Endothelial cell of umbilical vein (primary cell): Measurements from ENCODE around the gene ARHGAP15. TPM values are rescaled to one million over a fixed set of nuclear protein-coding genes. Genes with fewer than 3 reads are reported as not detected.
"Not testable (repeated sequence)": the region's sequence is repeated elsewhere in the genome, so short reads cannot be mapped to it uniquely, and the experiment has no call there.

Experiments
- BruUV-seq: library from RNA; stranded (reverse); fragments of 400-500 nt; replicated peaks from 2 replicates; lab custom pipeline; 2021; lab: Mats Ljungman, UMichigan
- CTCF ChIA-PET: fragments of 300-600, 350-600 bp; sonication (Branson Sonifier 250); formaldehyde crosslinking; loops from one replicate; lab custom pipeline; 2021; ENCODE audit warnings: antibody characterized with exemption, inconsistent platforms; lab: Charles Lee
- POLR2A ChIA-PET: fragments of 300-600, 350-600 bp; sonication (Branson Sonifier 250); formaldehyde crosslinking; loops from one replicate; lab custom pipeline; 2021; ENCODE audit warnings: antibody characterized with exemption, inconsistent platforms; lab: Charles Lee
- DNase-seq: peaks from one replicate; pipeline ENCODE4 v3.0.0-alpha.2; 2011; ENCODE audit warnings: low read depth, low spot score
- FAIRE-seq: peaks from 2 replicates; lab custom pipeline; 2011; peaks lifted over from hg19 to GRCh38; lab: Jason Lieb, UNC
- H2AFZ ChIP-seq: 2 replicates; pipeline ENCODE4 v1.6.0; 2012; ENCODE audit warnings: low read depth, low read length, control low read depth, inconsistent platforms
- H3K27ac ChIP-seq: 2 replicates; pipeline ENCODE4 v1.5.1; 2011; ENCODE audit warnings: low read depth, mild to moderate bottlenecking, control low read depth, low read length, moderate library complexity; ENCODE audit not compliant: insufficient read depth
- H3K27me3 ChIP-seq, 2 experiments: 2 replicates each; pipeline versions ENCODE4 v1.6.0 to v1.6.1; 2011; ENCODE audit warnings: low read length in 2 of 2, mixed read lengths in 1 of 2; ENCODE audit not compliant: control insufficient read depth in 2 of 2, insufficient read depth in 2 of 2
- H3K36me3 ChIP-seq, 2 experiments: 2 replicates in 1 of 2; 3 replicates in 1 of 2; pipeline ENCODE4 v1.5.1; 2011; ENCODE audit warnings: low read length in 2 of 2, mild to moderate bottlenecking in 1 of 2, moderate library complexity in 1 of 2; ENCODE audit not compliant: control insufficient read depth in 2 of 2, insufficient read depth in 2 of 2; ENCODE audit errors: extremely low read depth in 1 of 2
- H3K4me1 ChIP-seq: 3 replicates; pipeline ENCODE4 v1.5.1; 2011; ENCODE audit warnings: mild to moderate bottlenecking, low read length; ENCODE audit not compliant: control insufficient read depth, insufficient read depth; ENCODE audit errors: extremely low read depth
- H3K4me2 ChIP-seq: 2 replicates; pipeline ENCODE4 v1.6.1; 2011; ENCODE audit warnings: low read length, control low read depth, mixed read lengths; ENCODE audit not compliant: insufficient read depth
- H3K4me3 ChIP-seq, 3 experiments: fragments of 200-600 bp in 1 of 3; sonication (generic), shearing (Covaris generic) in 1 of 3; replicated peaks in 1 of 3; 2 replicates each; pipeline ENCODE4 v1.5.1; 2011 to 2016; ENCODE audit warnings: control low read depth in 3 of 3, low read length in 3 of 3, mild to moderate bottlenecking in 2 of 3, inconsistent platforms in 1 of 3, low read depth in 1 of 3, moderate library complexity in 1 of 3; ENCODE audit not compliant: insufficient read depth in 1 of 3
- H3K79me2 ChIP-seq: 2 replicates; pipeline ENCODE4 v1.6.0; 2012; ENCODE audit warnings: low read length, inconsistent platforms; ENCODE audit not compliant: control insufficient read depth, insufficient read depth
- H3K9ac ChIP-seq: replicated peaks from 2 replicates; pipeline ENCODE3; 2011; ENCODE audit warnings: low read length, control low read depth; ENCODE audit not compliant: insufficient read depth; ENCODE audit errors: extremely low read depth
- H3K9me1 ChIP-seq: replicated peaks from 3 replicates; pipeline ENCODE4 v1.6.0; 2011; ENCODE audit warnings: mild to moderate bottlenecking, low read length; ENCODE audit not compliant: control insufficient read depth, insufficient read depth; ENCODE audit errors: extremely low read depth
- H3K9me3 ChIP-seq: replicated peaks from 2 replicates; pipeline ENCODE4 v1.5.1; 2012; ENCODE audit warnings: low read length, inconsistent platforms; ENCODE audit not compliant: control insufficient read depth, insufficient read depth
- H4K20me1 ChIP-seq: replicated peaks from 2 replicates; pipeline ENCODE3; 2011; ENCODE audit warnings: mild to moderate bottlenecking, low read length; ENCODE audit not compliant: control insufficient read depth, insufficient read depth; ENCODE audit errors: extremely low read depth
- EZH2 ChIP-seq: IDR thresholded peaks from 2 replicates; pipeline ENCODE4 v1.6.1; 2012; ENCODE audit warnings: borderline replicate concordance, low read depth, mild to moderate bottlenecking, moderate library complexity, low read length, inconsistent platforms; ENCODE audit not compliant: severe bottlenecking
- GATA2 ChIP-seq: IDR thresholded peaks from 2 replicates; pipeline ENCODE4 v1.7.0; 2011; ENCODE audit warnings: low read depth, mild to moderate bottlenecking, moderate library complexity, mixed read lengths, low read length; ENCODE audit not compliant: insufficient read length, insufficient read depth
- MYC ChIP-seq: IDR thresholded peaks from one replicate; pipeline ENCODE4 v1.6.1; 2011; ENCODE audit warnings: mild to moderate bottlenecking, low read depth, low read length
- POLR2A ChIP-seq: IDR thresholded peaks from 2 replicates; pipeline ENCODE4 v1.6.1; 2012; ENCODE audit warnings: low read depth, mild to moderate bottlenecking, control low read depth, low read length
- dilution Hi-C: fragments of 300-500 bp; cut with MboI; formaldehyde crosslinking; loops from one replicate; pipeline ENCODE4 v1.15.0; 2019; ENCODE audit warnings: low sequenced_read_pairs; ENCODE audit not compliant: extremely low pct_ligation_motif_present
- intact Hi-C: fragments of 100-400 bp; cut with micrococcal nuclease; formaldehyde crosslinking; loops from one replicate; pipeline ENCODE4 v1.10.0; 2022
- polyA plus RNA-seq, 4 experiments: library from polyadenylated mRNA; depleted of rRNA in 3 of 4; stranded (reverse) in 3 of 4; unstranded in 1 of 4; fragments of >200 nt; gene quantifications; 2 replicates each; pipeline versions ENCODE4 v1.2.1 to v1.2.3, GENCODE V29; 2011 to 2012; ENCODE audit warnings: missing spikeins in 1 of 4
- total RNA-seq: library from RNA; stranded (reverse); gene quantifications from 2 replicates; pipeline ENCODE4 v1.2.3, GENCODE V29; 2021
- TF ChIP-seq, protein P1 (sequence below), 2 donors: IDR thresholded peaks; 1 replicate in 1 of 2; 2 replicates in 1 of 2; pipeline ENCODE4 v1.5.1; 2011; ENCODE audit warnings: low read length in 2 of 2, mild to moderate bottlenecking in 2 of 2, moderate library complexity in 2 of 2, control low read depth in 1 of 2, inconsistent platforms in 1 of 2, low read depth in 1 of 2; ENCODE audit not compliant: insufficient read depth in 1 of 2; ENCODE audit errors: extremely low read depth in 1 of 2
- TF ChIP-seq, protein P2 (sequence below): IDR thresholded peaks from 2 replicates; pipeline ENCODE4 v1.6.1; 2011; ENCODE audit not compliant: insufficient read depth, insufficient read length

The ARHGAP15 gene
- total and polyA plus RNA-seq, 2 donors (not counting 3 experiments of a cell fraction or from before 2014, with no cell fraction given) = not detected

DNA sequence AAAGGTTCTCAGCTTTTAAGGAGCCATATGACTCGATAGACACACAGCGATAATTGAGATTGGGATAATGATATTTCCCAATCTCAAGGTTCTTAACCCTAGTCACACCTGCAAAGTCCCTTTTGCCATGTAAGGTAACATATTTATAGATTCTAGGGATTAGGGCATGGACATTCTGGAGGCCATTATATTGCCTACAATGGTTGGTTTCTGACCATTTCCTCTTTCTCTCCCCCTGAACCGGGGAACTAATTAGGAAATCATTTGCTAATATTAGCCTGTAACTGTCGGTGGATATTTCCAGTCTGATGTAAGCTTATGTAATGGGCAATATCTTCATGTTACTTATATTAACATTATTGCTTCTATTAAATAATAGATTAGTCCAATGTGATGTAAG lies 40.8 kb upstream of the ARHGAP15 start:
- no peak for TF ChIP-seq POLR2A
- no peak for TF ChIP-seq MYC
- no peak for TF ChIP-seq GATA2
- TF ChIP-seq, protein P1, sequence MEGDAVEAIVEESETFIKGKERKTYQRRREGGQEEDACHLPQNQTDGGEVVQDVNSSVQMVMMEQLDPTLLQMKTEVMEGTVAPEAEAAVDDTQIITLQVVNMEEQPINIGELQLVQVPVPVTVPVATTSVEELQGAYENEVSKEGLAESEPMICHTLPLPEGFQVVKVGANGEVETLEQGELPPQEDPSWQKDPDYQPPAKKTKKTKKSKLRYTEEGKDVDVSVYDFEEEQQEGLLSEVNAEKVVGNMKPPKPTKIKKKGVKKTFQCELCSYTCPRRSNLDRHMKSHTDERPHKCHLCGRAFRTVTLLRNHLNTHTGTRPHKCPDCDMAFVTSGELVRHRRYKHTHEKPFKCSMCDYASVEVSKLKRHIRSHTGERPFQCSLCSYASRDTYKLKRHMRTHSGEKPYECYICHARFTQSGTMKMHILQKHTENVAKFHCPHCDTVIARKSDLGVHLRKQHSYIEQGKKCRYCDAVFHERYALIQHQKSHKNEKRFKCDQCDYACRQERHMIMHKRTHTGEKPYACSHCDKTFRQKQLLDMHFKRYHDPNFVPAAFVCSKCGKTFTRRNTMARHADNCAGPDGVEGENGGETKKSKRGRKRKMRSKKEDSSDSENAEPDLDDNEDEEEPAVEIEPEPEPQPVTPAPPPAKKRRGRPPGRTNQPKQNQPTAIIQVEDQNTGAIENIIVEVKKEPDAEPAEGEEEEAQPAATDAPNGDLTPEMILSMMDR (IDR thresholded peaks at IDR 0.05; ENCODE audit: extremely low read depth in 1 of 2, insufficient read depth in 1 of 2, low read depth in 1 of 2, low read length in 2 of 2) = no peak
- TF ChIP-seq EZH2 = no peak
- TF ChIP-seq, protein P2, sequence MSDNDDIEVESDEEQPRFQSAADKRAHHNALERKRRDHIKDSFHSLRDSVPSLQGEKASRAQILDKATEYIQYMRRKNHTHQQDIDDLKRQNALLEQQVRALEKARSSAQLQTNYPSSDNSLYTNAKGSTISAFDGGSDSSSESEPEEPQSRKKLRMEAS = no peak
- Histone ChIP-seq H3K4me1 (peaks cover 9% of the 10 kb centered on the region), H4K20me1 (no peaks in the 10 kb centered on the region), H3K9me1 (no peaks in the 10 kb centered on the region), H3K4me3 (no peak overlapping the region), H3K36me3 (no peaks in the 10 kb centered on the region), H3K9ac (no peak overlapping the region), H2AFZ (no peak overlapping the region), H3K79me2 (no peaks in the 10 kb centered on the region), H3K9me3 (no peaks in the 10 kb centered on the region), H3K27ac (no peak overlapping the region), H3K4me2 (no peak overlapping the region), H3K27me3 (peaks cover 0 to 2% of the 10 kb centered on the region in 2 experiments)
- dilution Hi-C loops = no loop called here
- BruUV-seq = no TSS peak
- intact Hi-C loops = no loop called here
- no peak for DNase-seq
- POLR2A ChIA-PET = no interaction called here
- CTCF ChIA-PET = interaction anchor here (1.9 kb wide), 1 partner anchor 23 kb away, joined by 10 read pairs; no protein-coding TSS in a partner anchor
- no peak for FAIRE-seq

DNA sequence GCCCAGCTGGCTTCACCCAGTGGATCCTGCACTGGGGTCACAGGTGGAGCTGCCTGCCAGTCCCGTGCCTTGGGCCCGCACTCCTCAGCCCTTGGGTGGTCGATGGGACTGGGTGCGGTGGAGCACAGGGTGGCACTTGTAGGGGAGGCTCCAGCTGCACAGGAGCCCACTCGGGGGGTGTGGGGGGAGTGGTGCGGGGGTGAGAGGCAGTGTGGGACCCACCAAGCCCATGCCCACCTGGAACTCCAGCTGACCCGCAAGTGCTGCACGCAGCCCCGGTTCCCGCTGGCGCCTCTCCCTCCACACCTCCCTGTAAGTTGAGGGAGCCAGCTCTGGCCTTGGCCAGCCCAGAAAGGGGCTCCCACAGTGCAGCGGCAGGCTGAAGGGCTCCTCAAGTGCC lies 39.7 kb upstream of the ARHGAP15 start:
- H3K4me2 ChIP-seq, BruUV-seq: not testable (repeated sequence)

More for the DNA sequence above, 39.7 kb upstream of the ARHGAP15 start:
- POLR2A ChIA-PET, H3K9ac ChIP-seq, H4K20me1 ChIP-seq, H3K4me3 ChIP-seq, H2AFZ ChIP-seq, H3K27ac ChIP-seq, FAIRE-seq, H3K9me3 ChIP-seq, H3K79me2 ChIP-seq, H3K36me3 ChIP-seq, intact Hi-C loops, DNase-seq, H3K9me1 ChIP-seq, dilution Hi-C loops, H3K4me1 ChIP-seq, H3K27me3 ChIP-seq: not testable (repeated sequence)
- CTCF ChIA-PET = interaction anchor here (1.3 kb wide), 1 partner anchor 22 kb away, joined by 3 read pairs; no protein-coding TSS in a partner anchor
